OCI-LY3 (cell line): ENCODE measurements around the gene RPN2.

Experiments used
- EZH2phosphoT487 ChIP-seq: fragments of 200-600 bp; shearing (Covaris generic); IDR thresholded peaks from 2 replicates; pipeline ENCODE4 v1.6.1; 2018; ENCODE audit warnings: antibody characterized with exemption, mixed run types, low read depth
- TF ChIP-seq, protein P1 (sequence below): fragments of 200-600, 300-600 bp; sonication (generic); IDR thresholded peaks from 2 replicates; pipeline ENCODE4 v1.5.1; 2014; ENCODE audit warnings: antibody characterized with exemption, low read length, low read depth

DNA sequence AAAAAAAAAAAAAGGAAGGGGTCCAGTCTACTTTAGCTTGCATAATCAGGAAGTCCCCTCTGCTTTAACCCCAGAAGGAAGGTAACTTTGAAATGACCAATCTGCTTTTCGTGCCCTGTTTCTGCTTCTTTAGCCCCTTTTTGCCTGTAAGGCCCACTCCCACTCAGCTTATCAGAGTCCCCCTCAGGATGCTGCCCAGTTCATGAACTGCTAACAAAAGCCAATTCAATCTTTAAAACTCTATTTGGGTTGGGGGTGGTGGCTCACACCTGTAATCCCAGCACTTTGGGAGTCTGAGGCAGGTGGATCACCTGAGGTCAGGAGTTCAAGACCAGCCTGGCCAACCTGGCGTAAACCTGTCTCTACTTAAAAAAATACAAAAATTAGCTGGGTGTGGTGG lies 70.2 kb downstream of the RPN2 start:
- TF ChIP-seq, protein P1, sequence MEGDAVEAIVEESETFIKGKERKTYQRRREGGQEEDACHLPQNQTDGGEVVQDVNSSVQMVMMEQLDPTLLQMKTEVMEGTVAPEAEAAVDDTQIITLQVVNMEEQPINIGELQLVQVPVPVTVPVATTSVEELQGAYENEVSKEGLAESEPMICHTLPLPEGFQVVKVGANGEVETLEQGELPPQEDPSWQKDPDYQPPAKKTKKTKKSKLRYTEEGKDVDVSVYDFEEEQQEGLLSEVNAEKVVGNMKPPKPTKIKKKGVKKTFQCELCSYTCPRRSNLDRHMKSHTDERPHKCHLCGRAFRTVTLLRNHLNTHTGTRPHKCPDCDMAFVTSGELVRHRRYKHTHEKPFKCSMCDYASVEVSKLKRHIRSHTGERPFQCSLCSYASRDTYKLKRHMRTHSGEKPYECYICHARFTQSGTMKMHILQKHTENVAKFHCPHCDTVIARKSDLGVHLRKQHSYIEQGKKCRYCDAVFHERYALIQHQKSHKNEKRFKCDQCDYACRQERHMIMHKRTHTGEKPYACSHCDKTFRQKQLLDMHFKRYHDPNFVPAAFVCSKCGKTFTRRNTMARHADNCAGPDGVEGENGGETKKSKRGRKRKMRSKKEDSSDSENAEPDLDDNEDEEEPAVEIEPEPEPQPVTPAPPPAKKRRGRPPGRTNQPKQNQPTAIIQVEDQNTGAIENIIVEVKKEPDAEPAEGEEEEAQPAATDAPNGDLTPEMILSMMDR: no peak
- no peak for TF ChIP-seq EZH2phosphoT487
